OCI-LY7 (cell line): ENCODE results near the gene ENDOV. TPM values are rescaled to one million over a fixed set of nuclear protein-coding genes. Genes with fewer than 3 reads are reported as not detected.

Experiments
- BruUV-seq: library from RNA; stranded (reverse); fragments of 400-500 nt; replicated peaks from 2 replicates; lab custom pipeline; 2021; lab: Mats Ljungman, UMichigan
- CTCF ChIA-PET: fragments of 300-600 bp; sonication (Branson Sonifier 250); formaldehyde crosslinking; loops from one replicate; lab custom pipeline; 2022; ENCODE audit warnings: antibody characterized with exemption; ENCODE audit not compliant: unreplicated experiment; lab: Charles Lee
- POLR2A ChIA-PET: fragments of 300-600 bp; sonication (Branson Sonifier 250); formaldehyde crosslinking; loops from one replicate; lab custom pipeline; 2022; ENCODE audit warnings: antibody characterized with exemption; lab: Charles Lee
- DNase-seq: peaks from one replicate; pipeline ENCODE4 v3.0.0-alpha.2; 2015; ENCODE audit warnings: low spot score
- H2AFZ ChIP-seq: fragments of 200-600 bp; sonication (generic), shearing (Covaris generic); 2 replicates; pipeline ENCODE4 v1.6.1; 2014; ENCODE audit warnings: mild to moderate bottlenecking, antibody characterized with exemption, low read length, moderate library complexity
- H3K27ac ChIP-seq: fragments of 200-600 bp; sonication (generic); 2 replicates; pipeline ENCODE4 v1.5.1; 2014; ENCODE audit warnings: mixed run types, low read depth, mild to moderate bottlenecking, moderate library complexity, low read length, inconsistent platforms; ENCODE audit not compliant: poor library complexity, severe bottlenecking
- H3K36me3 ChIP-seq: fragments of 200-600 bp; sonication (generic); 2 replicates; pipeline ENCODE4 v1.6.1; 2014; ENCODE audit warnings: mild to moderate bottlenecking, antibody characterized with exemption, low read length, moderate library complexity, mixed read lengths; ENCODE audit not compliant: insufficient read depth
- H3K4me1 ChIP-seq: fragments of 200-600 bp; sonication (generic); 2 replicates; pipeline ENCODE4 v1.5.1; 2014; ENCODE audit warnings: mild to moderate bottlenecking, low read length; ENCODE audit not compliant: insufficient read depth, poor library complexity, severe bottlenecking
- H3K4me2 ChIP-seq: fragments of 200-600 bp; sonication (generic); 2 replicates; pipeline ENCODE4 v1.6.1; 2014; ENCODE audit warnings: mild to moderate bottlenecking, low read length
- H3K4me3 ChIP-seq: fragments of 200-600 bp; sonication (generic); 2 replicates; pipeline ENCODE4 v1.5.1; 2014; ENCODE audit warnings: mild to moderate bottlenecking, low read depth, low read length; ENCODE audit not compliant: poor library complexity, severe bottlenecking
- H3K79me2 ChIP-seq: fragments of 200-600 bp; sonication (generic); 2 replicates; pipeline ENCODE4 v1.6.1; 2016; ENCODE audit warnings: low read depth, mild to moderate bottlenecking, low read length, moderate library complexity, mixed read lengths; ENCODE audit not compliant: insufficient read depth
- H3K9me2 ChIP-seq: fragments of 200-600 bp; sonication (generic); 2 replicates; pipeline ENCODE4 v1.6.1; 2016; ENCODE audit warnings: mild to moderate bottlenecking, low read length, mixed read lengths; ENCODE audit not compliant: insufficient read depth
- H3K9me3 ChIP-seq: fragments of 200-600 bp; sonication (generic); 2 replicates; pipeline ENCODE4 v1.6.1; 2014; ENCODE audit warnings: mild to moderate bottlenecking, mixed run types, low read length, mixed read lengths
- H4K20me1 ChIP-seq: fragments of 200-600 bp; sonication (generic); 2 replicates; pipeline ENCODE4 v1.6.1; 2014; ENCODE audit warnings: mild to moderate bottlenecking, antibody characterized with exemption, low read length, moderate library complexity, mixed read lengths; ENCODE audit not compliant: insufficient read depth
- CTCF ChIP-seq: fragments of 200-600 bp; sonication (generic); conservative IDR thresholded peaks from 2 replicates; pipeline ENCODE4 v1.5.1; 2014; ENCODE audit warnings: mild to moderate bottlenecking, antibody characterized with exemption, low read length, moderate library complexity, mixed read lengths
- EZH2phosphoT487 ChIP-seq: fragments of 200-600 bp; sonication (generic); IDR thresholded peaks from 2 replicates; pipeline ENCODE4 v1.6.1; 2018; ENCODE audit warnings: low read depth, borderline replicate concordance, mild to moderate bottlenecking, mixed run types, antibody characterized with exemption, low read length, moderate library complexity, mixed read lengths
- intact Hi-C: fragments of 100-400 bp; cut with micrococcal nuclease; formaldehyde crosslinking; loops from one replicate; pipeline ENCODE4 v1.10.0; 2022; ENCODE audit not compliant: unreplicated experiment
- total RNA-seq, 2 experiments: library from RNA; depleted of rRNA in 1 of 2; stranded (reverse); fragments of >200 nt in 1 of 2; shearing (Covaris generic) in 1 of 2; gene quantifications; 2 replicates each; pipeline ENCODE4 v1.2.3, GENCODE V29; 2014 to 2022

The ENDOV gene
- total RNA-seq, 2 experiments from 2014 or later, result 22.4 to 33.1 TPM

- H3K36me3 ChIP-seq, result no peaks in the 10 kb centered on the region
- no peak for TF ChIP-seq CTCF
- TF ChIP-seq EZH2phosphoT487, result no peak
- intact Hi-C loops, result no loop called here
- H3K4me3 ChIP-seq, result no peak overlapping the region
- no peak overlapping the region for H3K27ac ChIP-seq
- ChIA-PET CTCF (no interaction called here), POLR2A (no interaction called here)
- no peaks in the 10 kb centered on the region for H4K20me1 ChIP-seq
- H3K79me2 ChIP-seq, result no peaks in the 10 kb centered on the region
- no peak overlapping the region for H3K4me2 ChIP-seq
- no TSS peak for BruUV-seq
- H3K9me2 ChIP-seq, result no peaks in the 10 kb centered on the region
- H3K9me3 ChIP-seq, result no peaks in the 10 kb centered on the region
- no peak overlapping the region for H2AFZ ChIP-seq
- no peaks in the 10 kb centered on the region for H3K4me1 ChIP-seq
- no peak for DNase-seq
These were observed 29.6 kb downstream of the ENDOV start for GRCh38 chr17:80444644-80444979.

- ChIA-PET POLR2A (no interaction called here), CTCF (no interaction called here)
- Histone ChIP-seq H3K27ac (no peak overlapping the region), H3K4me1 (no peaks in the 10 kb centered on the region), H4K20me1 (no peaks in the 10 kb centered on the region), H3K4me3 (no peak overlapping the region), H3K79me2 (no peaks in the 10 kb centered on the region), H3K9me3 (no peaks in the 10 kb centered on the region), H3K36me3 (no peaks in the 10 kb centered on the region), H3K4me2 (no peak overlapping the region), H2AFZ (no peak overlapping the region), H3K9me2 (no peaks in the 10 kb centered on the region)
- TF ChIP-seq EZH2phosphoT487 (no peak), CTCF (no peak)
- BruUV-seq, result no TSS peak
- intact Hi-C loops, result no loop called here
- no peak for DNase-seq
These were observed 30.2 kb downstream of the ENDOV start for GRCh38 chr17:80445007-80445725.

- H3K4me2 ChIP-seq, result no peak overlapping the region
- no TSS peak for BruUV-seq
- no peaks in the 10 kb centered on the region for H3K9me3 ChIP-seq
- no peak overlapping the region for H2AFZ ChIP-seq
- no peaks in the 10 kb centered on the region for H3K36me3 ChIP-seq
- TF ChIP-seq CTCF (no peak), EZH2phosphoT487 (no peak)
- no peak overlapping the region for H3K4me3 ChIP-seq
- no peaks in the 10 kb centered on the region for H3K79me2 ChIP-seq
- H4K20me1 ChIP-seq, result no peaks in the 10 kb centered on the region
- POLR2A ChIA-PET, result no interaction called here
- no peaks in the 10 kb centered on the region for H3K4me1 ChIP-seq
- no peak for DNase-seq
- no peaks in the 10 kb centered on the region for H3K9me2 ChIP-seq
- CTCF ChIA-PET, result no interaction called here
- intact Hi-C loops, result no loop called here
- no peak overlapping the region for H3K27ac ChIP-seq
These were observed 30.8 kb downstream of the ENDOV start for GRCh38 chr17:80445726-80446110.
